H1 (cell line): ENCODE results near the gene RPS27A. TPM values are rescaled to one million over a fixed set of nuclear protein-coding genes. Genes with fewer than 3 reads are reported as not detected.

ENCODE experiments used
- ATF2 ChIP-seq: IDR thresholded peaks from 2 replicates; pipeline ENCODE4 v1.6.1; 2012; ENCODE audit warnings: low read length, inconsistent platforms
- BRCA1 ChIP-seq: IDR thresholded peaks from 2 replicates; pipeline ENCODE4 v1.6.1; 2012; ENCODE audit warnings: low read depth, low read length, improper control_type of control experiment
- CBX5 ChIP-seq: fragments of 300-800, 300-1000 bp; sonication (generic); IDR thresholded peaks from 2 replicates; pipeline ENCODE4 v1.7.1; 2016; ENCODE audit warnings: antibody characterized with exemption, low read length, low read depth
- CHD1 ChIP-seq: IDR thresholded peaks from 2 replicates; pipeline ENCODE4 v1.6.1; 2012; ENCODE audit warnings: low read depth, low read length, improper control_type of control experiment
- CREB1 ChIP-seq: IDR thresholded peaks from 2 replicates; pipeline ENCODE4 v1.6.1; 2012; ENCODE audit warnings: inconsistent platforms
- CTBP2 ChIP-seq: IDR thresholded peaks from 2 replicates; pipeline ENCODE4 v1.7.0; 2011; ENCODE audit warnings: borderline replicate concordance, mild to moderate bottlenecking, moderate library complexity, mixed read lengths, low read length; ENCODE audit not compliant: insufficient read depth, insufficient read length
- EGR1 ChIP-seq: IDR thresholded peaks from 2 replicates; pipeline ENCODE4 v1.6.1; 2011; ENCODE audit warnings: low read depth, low read length, borderline replicate concordance
- GABPA ChIP-seq: IDR thresholded peaks from 2 replicates; pipeline ENCODE4 v1.6.1; 2011; ENCODE audit warnings: mild to moderate bottlenecking, low read length, moderate library complexity, borderline replicate concordance; ENCODE audit not compliant: insufficient read depth
- HDAC6 ChIP-seq: IDR thresholded peaks from one replicate; pipeline ENCODE4 v1.7.1; 2012; ENCODE audit warnings: low read depth, mild to moderate bottlenecking, inconsistent platforms, low read length, moderate library complexity
- JUN ChIP-seq: IDR thresholded peaks from 2 replicates; pipeline ENCODE4 v1.6.1; 2011; ENCODE audit warnings: low read depth, mild to moderate bottlenecking, improper control_type of control experiment, low read length
- MAX ChIP-seq: IDR thresholded peaks from 2 replicates; pipeline ENCODE4 v1.6.1; 2012; ENCODE audit warnings: inconsistent platforms
- NRF1 ChIP-seq: IDR thresholded peaks from 2 replicates; pipeline ENCODE4 v1.6.1; 2011; ENCODE audit warnings: mild to moderate bottlenecking, low read depth, low read length, improper control_type of control experiment
- POLR2A ChIP-seq, 2 experiments: IDR thresholded peaks; 1 replicate in 1 of 2; 2 replicates in 1 of 2; pipeline ENCODE4 v1.6.1; 2011; ENCODE audit warnings: low read depth in 2 of 2, low read length in 2 of 2, mild to moderate bottlenecking in 2 of 2; ENCODE audit errors: control extremely low read depth in 1 of 2
- RAD21 ChIP-seq, 2 experiments: IDR thresholded peaks in 1 of 2; conservative IDR thresholded peaks in 1 of 2; 2 replicates each; pipeline ENCODE4 v1.6.1; 2011; ENCODE audit warnings: low read depth in 2 of 2, low read length in 2 of 2, improper control_type of control experiment in 1 of 2, inconsistent platforms in 1 of 2, mild to moderate bottlenecking in 1 of 2, moderate library complexity in 1 of 2
- RXRA ChIP-seq: IDR thresholded peaks from 2 replicates; pipeline ENCODE4 v1.6.1; 2011; ENCODE audit warnings: low read depth, mild to moderate bottlenecking, low read length, moderate library complexity; ENCODE audit not compliant: insufficient read depth
- SIRT6 ChIP-seq: IDR thresholded peaks from one replicate; pipeline ENCODE4 v1.7.1; 2012; ENCODE audit warnings: low read length, inconsistent platforms
- TAF1 ChIP-seq: IDR thresholded peaks from 2 replicates; pipeline ENCODE4 v1.6.1; 2011; ENCODE audit warnings: mild to moderate bottlenecking, low read depth, low read length
- TEAD4 ChIP-seq: IDR thresholded peaks from 2 replicates; pipeline ENCODE4 v1.6.1; 2012; ENCODE audit warnings: low read depth, low read length, inconsistent platforms, mixed read lengths
- YY1 ChIP-seq: IDR thresholded peaks from 2 replicates; pipeline ENCODE4 v1.6.1; 2011; ENCODE audit warnings: low read depth, mild to moderate bottlenecking, low read length
- polyA plus RNA-seq, 7 experiments: library from polyadenylated mRNA; depleted of rRNA in 3 of 7; stranded (reverse) in 5 of 7; unstranded in 2 of 7; fragments of >200 nt in 5 of 7; fragments of 200-250 nt in 2 of 7; gene quantifications; 1 replicate in 5 of 7; 2 replicates in 1 of 7; 4 replicates in 1 of 7; pipeline versions ENCODE4 v1.2.1 to v1.2.3, GENCODE V29; 2011 to 2013; ENCODE audit warnings: missing spikeins in 2 of 7, mixed read lengths in 2 of 7
- total RNA-seq: library from RNA; stranded (reverse); fragmentation: NEBNext Ultra II Directional; extraction: Animal tissue kit (Norgen Biotek cat#: 25700); gene quantifications from 2 replicates; pipeline ENCODE4 v1.2.1, GENCODE V29; 2021

The RPS27A gene
- total and polyA plus RNA-seq, 2 of the 8 experiments (the other 6 are each of a cell fraction or from before 2014, with no cell fraction given): 1,431 to 1,682 TPM

- TF ChIP-seq CTBP2 (no peak), SIRT6 (no peak), CBX5 (no peak), YY1 (no peak), RAD21 (IDR thresholded peaks at IDR 0.05 in 1 of 2, conservative IDR thresholded peaks at IDR 0.05 in 1 of 2; ENCODE audit: low read depth in 2 of 2, low read length in 2 of 2) (no peak), ATF2 (no peak; the same call in 1 of the 2 replicates), JUN (no peak), HDAC6 (no peak), TEAD4 (peak; percentile 2; the same call in 1 of the 2 replicates), EGR1 (no peak), CREB1 (peak; percentile 43; the same call in 1 of the 2 replicates), NRF1 (peak; percentile 43; the same call in 1 of the 2 replicates), POLR2A (IDR thresholded peaks at IDR 0.05; ENCODE audit: control extremely low read depth in 1 of 2, low read depth in 2 of 2, low read length in 2 of 2) (peak; percentile 65 to 78), BRCA1 (no peak), CHD1 (no peak), RXRA (no peak), GABPA (no peak), MAX (no peak; the same call in none of the 2 replicates), TAF1 (peak; percentile 84)
Observed at GRCh38 chr2:55282110-55282917, 49.8 kb downstream of the RPS27A start (continued).
